Vagina (tissue), 2 donors: ENCODE results near the gene NUP93.

Experiments used
- CTCF ChIP-seq, 3 experiments: fragments of 450-650 bp in 2 of 3; fragments of 200-600 bp in 1 of 3; sonication (generic) in 1 of 3; IDR thresholded peaks; one replicate each; pipeline ENCODE4 v1.5.1; 2017 to 2019; ENCODE audit warnings: antibody characterized with exemption in 3 of 3, mild to moderate bottlenecking in 2 of 3, moderate library complexity in 2 of 3
- POLR2A ChIP-seq, 2 donors: fragments of 450-650 bp; IDR thresholded peaks; one replicate each; pipeline ENCODE4 v1.6.1; 2017; ENCODE audit warnings: antibody characterized with exemption in 2 of 2, mild to moderate bottlenecking in 2 of 2, moderate library complexity in 2 of 2

- TF ChIP-seq CTCF (IDR thresholded peaks at IDR 0.05): no peak
- no peak for TF ChIP-seq POLR2A (IDR thresholded peaks at IDR 0.05)
Observed at GRCh38 chr16:56795011-56795410, 65.1 kb downstream of the NUP93 start.
